ENCODE measurements around the gene LMTK2. TPM values are rescaled to one million over a fixed set of nuclear protein-coding genes. Genes with fewer than 3 reads are reported as not detected.

LMTK2 gene
- total and polyA plus RNA-seq, 2 experiments from 2014 or later = 6.7 to 23.8 TPM

- Histone ChIP-seq H3K4me1 (ENCODE audit: low read depth) (peaks cover 3% of the 10 kb centered on the region), H3K36me3 (peaks cover 10% of the 10 kb centered on the region), H3K9me3 (ENCODE audit: low read depth) (no peaks in the 10 kb centered on the region), H3K27ac (peak overlapping the region; percentile 34), H3K27me3 (no peaks in the 10 kb centered on the region), H3K4me3 (no peak overlapping the region)
- TF ChIP-seq, protein P1, sequence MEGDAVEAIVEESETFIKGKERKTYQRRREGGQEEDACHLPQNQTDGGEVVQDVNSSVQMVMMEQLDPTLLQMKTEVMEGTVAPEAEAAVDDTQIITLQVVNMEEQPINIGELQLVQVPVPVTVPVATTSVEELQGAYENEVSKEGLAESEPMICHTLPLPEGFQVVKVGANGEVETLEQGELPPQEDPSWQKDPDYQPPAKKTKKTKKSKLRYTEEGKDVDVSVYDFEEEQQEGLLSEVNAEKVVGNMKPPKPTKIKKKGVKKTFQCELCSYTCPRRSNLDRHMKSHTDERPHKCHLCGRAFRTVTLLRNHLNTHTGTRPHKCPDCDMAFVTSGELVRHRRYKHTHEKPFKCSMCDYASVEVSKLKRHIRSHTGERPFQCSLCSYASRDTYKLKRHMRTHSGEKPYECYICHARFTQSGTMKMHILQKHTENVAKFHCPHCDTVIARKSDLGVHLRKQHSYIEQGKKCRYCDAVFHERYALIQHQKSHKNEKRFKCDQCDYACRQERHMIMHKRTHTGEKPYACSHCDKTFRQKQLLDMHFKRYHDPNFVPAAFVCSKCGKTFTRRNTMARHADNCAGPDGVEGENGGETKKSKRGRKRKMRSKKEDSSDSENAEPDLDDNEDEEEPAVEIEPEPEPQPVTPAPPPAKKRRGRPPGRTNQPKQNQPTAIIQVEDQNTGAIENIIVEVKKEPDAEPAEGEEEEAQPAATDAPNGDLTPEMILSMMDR (IDR thresholded peaks at IDR 0.05; ENCODE audit: low read depth, low read length) = no peak
- DNase-seq (ENCODE audit: low read depth in 1 of 2, low spot score in 1 of 2) = no peak
These were observed 68.7 kb downstream of the LMTK2 start for GRCh38 chr7:98175260-98175940.

GRCh38 chr7:98177553-98177952 is 70.9 kb downstream of the LMTK2 start:
- peaks cover 3% of the 10 kb centered on the region for H3K4me1 ChIP-seq (ENCODE audit: low read depth)
- no peaks in the 10 kb centered on the region for H3K9me3 ChIP-seq (ENCODE audit: low read depth)
- H3K36me3 ChIP-seq = peaks cover 6% of the 10 kb centered on the region
- TF ChIP-seq, protein P1 (IDR thresholded peaks at IDR 0.05; ENCODE audit: low read depth, low read length) = no peak
- no peak overlapping the region for H3K4me3 ChIP-seq
- H3K27ac ChIP-seq = no peak overlapping the region
- DNase-seq (ENCODE audit: low read depth in 1 of 2, low spot score in 1 of 2) = no peak
- no peaks in the 10 kb centered on the region for H3K27me3 ChIP-seq

DNA sequence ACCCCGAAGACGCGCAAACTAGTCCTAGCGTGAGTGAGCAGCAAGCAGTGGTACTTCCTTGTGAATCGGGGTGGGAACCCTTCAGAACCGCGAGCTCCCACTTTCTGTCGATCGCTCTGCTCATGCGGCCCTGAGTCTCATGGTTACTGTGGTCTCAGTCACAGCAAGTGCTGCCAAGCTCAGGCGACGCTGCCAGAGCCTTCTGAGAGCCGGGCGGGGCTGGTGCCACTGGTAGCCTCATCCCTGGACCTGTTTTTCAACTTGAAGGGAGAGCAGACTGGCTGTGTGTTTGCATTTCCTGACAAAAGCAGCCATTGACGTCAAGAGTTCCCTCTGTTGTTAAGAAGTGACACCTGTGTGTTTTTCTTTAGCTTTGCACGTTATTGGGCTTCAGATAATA is 71.7 kb downstream of the LMTK2 start:
- no peak for DNase-seq (ENCODE audit: low read depth in 1 of 2, low spot score in 1 of 2)
- no peak overlapping the region for H3K4me3 ChIP-seq
- no peaks in the 10 kb centered on the region for H3K27me3 ChIP-seq
- H3K36me3 ChIP-seq = no peaks in the 10 kb centered on the region
- H3K27ac ChIP-seq = peak overlapping the region; percentile 24
- TF ChIP-seq, protein P1 (IDR thresholded peaks at IDR 0.05; ENCODE audit: low read depth, low read length) = no peak
- H3K4me1 ChIP-seq (ENCODE audit: low read depth) = peaks cover 3% of the 10 kb centered on the region
- H3K9me3 ChIP-seq (ENCODE audit: low read depth) = no peaks in the 10 kb centered on the region

- Histone ChIP-seq H3K27me3 (no peaks in the 10 kb centered on the region), H3K4me3 (no peak overlapping the region), H3K9me3 (ENCODE audit: low read depth) (no peaks in the 10 kb centered on the region), H3K4me1 (ENCODE audit: low read depth) (peaks cover 3% of the 10 kb centered on the region), H3K27ac (no peak overlapping the region), H3K36me3 (no peaks in the 10 kb centered on the region)
- TF ChIP-seq, protein P1 (IDR thresholded peaks at IDR 0.05; ENCODE audit: low read depth, low read length) = no peak
- DNase-seq (ENCODE audit: low read depth in 1 of 2, low spot score in 1 of 2) = no peak
These were observed 72.3 kb downstream of the LMTK2 start for GRCh38 chr7:98178762-98179490.

DNA sequence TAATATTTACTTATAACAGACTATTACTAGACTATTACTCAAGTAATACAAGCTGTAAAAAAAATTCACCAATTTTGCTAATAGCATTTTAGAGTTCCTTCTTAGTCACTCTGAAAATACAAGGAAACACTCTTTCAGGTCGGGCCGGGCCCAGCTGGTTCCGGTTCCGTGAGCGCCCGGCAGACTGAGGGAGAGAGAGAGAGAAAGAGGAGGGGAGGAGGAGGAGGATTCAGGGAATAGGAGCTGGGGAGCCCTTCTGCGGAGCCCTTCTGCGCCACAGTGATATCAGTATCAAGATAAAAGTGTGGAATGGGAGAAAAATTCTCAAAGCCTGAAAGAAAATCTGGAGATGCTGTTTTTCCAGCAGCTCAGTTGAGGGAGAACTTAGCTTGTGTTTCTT is 74.1 kb downstream of the LMTK2 start:
- DNase-seq (ENCODE audit: low read depth in 1 of 2, low spot score in 1 of 2) = no peak
- TF ChIP-seq, protein P1 (IDR thresholded peaks at IDR 0.05; ENCODE audit: low read depth, low read length) = no peak
- Histone ChIP-seq H3K4me1 (ENCODE audit: low read depth) (no peaks in the 10 kb centered on the region), H3K4me3 (no peak overlapping the region), H3K27me3 (no peaks in the 10 kb centered on the region), H3K27ac (no peak overlapping the region), H3K9me3 (ENCODE audit: low read depth) (no peaks in the 10 kb centered on the region), H3K36me3 (no peaks in the 10 kb centered on the region)

Data from cardiac muscle cell (in vitro differentiated cells and primary cell).